Testis (tissue), 3 donors: Measurements from ENCODE around the gene SHQ1. TPM values are rescaled to one million over a fixed set of nuclear protein-coding genes. Genes with fewer than 3 reads are reported as not detected.

Experiments
- DNase-seq: peaks from one replicate; pipeline ENCODE4 v3.0.0-alpha.2; 2019
- H3K27ac ChIP-seq, 2 donors: fragments of 200-600 bp; sonication (generic); one replicate each; pipeline ENCODE4 v1.5.1; 2019
- H3K27me3 ChIP-seq: fragments of 200-600 bp; sonication (generic); one replicate; pipeline ENCODE4 v1.5.1; 2019
- H3K36me3 ChIP-seq: fragments of 200-600 bp; sonication (generic); one replicate; pipeline ENCODE4 v1.5.1; 2017; ENCODE audit warnings: low read depth; ENCODE audit errors: missing control alignments
- H3K4me1 ChIP-seq: fragments of 200-600 bp; sonication (generic); one replicate; pipeline ENCODE4 v1.5.1; 2019
- H3K4me3 ChIP-seq, 2 donors: fragments of 200-600 bp; sonication (generic); one replicate each; pipeline ENCODE4 v1.5.1; 2017 to 2019
- H3K9me3 ChIP-seq: fragments of 200-600 bp; sonication (generic); one replicate; pipeline ENCODE4 v1.5.1; 2017
- CTCF ChIP-seq, 3 experiments: fragments of 450-650 bp in 2 of 3; fragments of 200-600 bp in 1 of 3; sonication (generic) in 1 of 3; IDR thresholded peaks; one replicate each; pipeline ENCODE4 v1.5.1; 2016 to 2019; ENCODE audit warnings: antibody characterized with exemption in 3 of 3, mild to moderate bottlenecking in 2 of 3, moderate library complexity in 1 of 3
- POLR2A ChIP-seq: fragments of 450-650 bp; IDR thresholded peaks from one replicate; pipeline ENCODE4 v1.6.1; 2017; ENCODE audit warnings: antibody characterized with exemption, mild to moderate bottlenecking, moderate library complexity
- WGBS, 2 donors: methylation state at CpG; one replicate each; pipeline ENCODE4 v1.1.5; 2018; 5-methylcytosine and 5-hydroxymethylcytosine counted together
- intact Hi-C: fragments of 100-400 bp; cut with DNase I; formaldehyde crosslinking; loops from one replicate; pipeline ENCODE4 v1.15.1; 2023; ENCODE audit warnings: low total_unique reads
- polyA plus RNA-seq: library from polyadenylated mRNA; stranded (reverse); fragments of 350-450 nt; fragmentation: Illumina TruSeq; extraction: RNeasy Lipid Tissue Mini Kit (QIAGEN cat#74804); gene quantifications from one replicate; pipeline ENCODE4 v1.2.3, GENCODE V29; 2014; ENCODE audit warnings: low read depth, low replicate concordance; ENCODE audit not compliant: insufficient read depth
- total RNA-seq, 2 donors: library from RNA; depleted of rRNA; stranded (reverse); fragments of >200 nt; gene quantifications; one replicate each; pipeline ENCODE4 v1.2.3, GENCODE V29; 2016

Gene SHQ1
- total and polyA plus RNA-seq, 3 donors from 2014 or later, result 20.1 to 26.9 (median 21.2) TPM

GRCh38 chr3:72754582-72754981 lies 93.7 kb downstream of the SHQ1 start:
- no peaks in the 10 kb centered on the region for H3K4me1 ChIP-seq
- no peaks in the 10 kb centered on the region for H3K27me3 ChIP-seq
- H3K27ac ChIP-seq, result no peak overlapping the region
- WGBS, 2 donors, result 94 to 100% methylated on average over 2 of the region's 2 CpGs
- TF ChIP-seq POLR2A (no peak), CTCF (IDR thresholded peaks at IDR 0.05) (no peak)
- intact Hi-C loops, result no loop called here
- no peak for DNase-seq
- no peaks in the 10 kb centered on the region for H3K36me3 ChIP-seq
- no peaks in the 10 kb centered on the region for H3K9me3 ChIP-seq
- H3K4me3 ChIP-seq, result no peak overlapping the region

- Histone ChIP-seq H3K9me3 (no peaks in the 10 kb centered on the region), H3K4me3 (no peak overlapping the region), H3K27ac (no peak overlapping the region), H3K4me1 (no peaks in the 10 kb centered on the region), H3K27me3 (no peaks in the 10 kb centered on the region), H3K36me3 (no peaks in the 10 kb centered on the region)
- 90 to 97% methylated on average over 5 of the region's 5 CpGs for WGBS, 2 donors
- DNase-seq, result no peak
- intact Hi-C loops, result no loop called here
- TF ChIP-seq POLR2A (no peak), CTCF (IDR thresholded peaks at IDR 0.05) (no peak)
Observed at GRCh38 chr3:72753495-72753894, 94.8 kb downstream of the SHQ1 start.

GRCh38 chr3:72750405-72750965 lies 97.8 kb downstream of the SHQ1 start:
- no peaks in the 10 kb centered on the region for H3K36me3 ChIP-seq
- H3K9me3 ChIP-seq, result no peaks in the 10 kb centered on the region
- no peaks in the 10 kb centered on the region for H3K27me3 ChIP-seq
- DNase-seq, result no peak
- no peak overlapping the region for H3K27ac ChIP-seq
- TF ChIP-seq POLR2A (no peak), CTCF (IDR thresholded peaks at IDR 0.05) (no peak)
- H3K4me1 ChIP-seq, result no peaks in the 10 kb centered on the region
- 38 to 62% methylated on average over 4 of the region's 4 CpGs for WGBS, 2 donors
- no peak overlapping the region for H3K4me3 ChIP-seq
- intact Hi-C loops, result no loop called here

GRCh38 chr3:72748659-72749058 lies 99.6 kb downstream of the SHQ1 start:
- Histone ChIP-seq H3K4me3 (no peak overlapping the region), H3K27ac (no peak overlapping the region), H3K4me1 (no peaks in the 10 kb centered on the region), H3K27me3 (no peaks in the 10 kb centered on the region), H3K36me3 (no peaks in the 10 kb centered on the region), H3K9me3 (no peaks in the 10 kb centered on the region)
- no peak for TF ChIP-seq POLR2A
- TF ChIP-seq CTCF (IDR thresholded peaks at IDR 0.05), result no peak
- intact Hi-C loops, result no loop called here
- 89 to 92% methylated on average over 6 of the region's 6 CpGs for WGBS, 2 donors
- no peak for DNase-seq
